Gastroesophageal sphincter (tissue), 3 donors: ENCODE measurements around the gene DDX54.

Experiments
- POLR2A ChIP-seq, 2 donors: fragments of 450-650 bp; IDR thresholded peaks; one replicate each; pipeline ENCODE4 v1.6.1; 2017; ENCODE audit warnings: antibody characterized with exemption in 2 of 2, mild to moderate bottlenecking in 2 of 2, moderate library complexity in 1 of 2
- TF ChIP-seq, protein P1 (sequence below), 4 experiments: fragments of 200-600 bp in 2 of 4; fragments of 450-650 bp in 2 of 4; sonication (generic) in 1 of 4; IDR thresholded peaks; one replicate each; pipeline ENCODE4 v1.5.1; 2017 to 2019; ENCODE audit warnings: antibody characterized with exemption in 4 of 4, mild to moderate bottlenecking in 2 of 4, moderate library complexity in 2 of 4

DNA sequence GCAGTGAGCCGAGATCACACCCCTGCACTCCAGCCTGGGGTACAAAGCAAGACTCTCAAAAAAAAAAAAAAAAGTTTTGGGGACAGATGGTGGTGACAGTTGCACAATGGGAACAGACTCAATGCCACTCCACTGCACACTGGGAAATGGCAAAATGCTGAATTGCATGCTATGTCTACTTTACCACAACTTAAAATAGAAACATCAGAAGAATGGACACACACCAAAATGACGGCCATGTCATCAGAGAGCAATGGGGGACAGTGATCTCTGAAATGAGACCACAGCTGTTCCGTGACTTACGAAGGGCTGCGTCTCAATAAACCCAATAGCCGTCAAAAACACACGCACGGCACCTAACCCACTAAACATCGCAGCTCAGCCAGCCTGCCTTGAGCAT is 13.7 kb downstream of the DDX54 start:
- TF ChIP-seq POLR2A (IDR thresholded peaks at IDR 0.05): no peak
- TF ChIP-seq, protein P1, sequence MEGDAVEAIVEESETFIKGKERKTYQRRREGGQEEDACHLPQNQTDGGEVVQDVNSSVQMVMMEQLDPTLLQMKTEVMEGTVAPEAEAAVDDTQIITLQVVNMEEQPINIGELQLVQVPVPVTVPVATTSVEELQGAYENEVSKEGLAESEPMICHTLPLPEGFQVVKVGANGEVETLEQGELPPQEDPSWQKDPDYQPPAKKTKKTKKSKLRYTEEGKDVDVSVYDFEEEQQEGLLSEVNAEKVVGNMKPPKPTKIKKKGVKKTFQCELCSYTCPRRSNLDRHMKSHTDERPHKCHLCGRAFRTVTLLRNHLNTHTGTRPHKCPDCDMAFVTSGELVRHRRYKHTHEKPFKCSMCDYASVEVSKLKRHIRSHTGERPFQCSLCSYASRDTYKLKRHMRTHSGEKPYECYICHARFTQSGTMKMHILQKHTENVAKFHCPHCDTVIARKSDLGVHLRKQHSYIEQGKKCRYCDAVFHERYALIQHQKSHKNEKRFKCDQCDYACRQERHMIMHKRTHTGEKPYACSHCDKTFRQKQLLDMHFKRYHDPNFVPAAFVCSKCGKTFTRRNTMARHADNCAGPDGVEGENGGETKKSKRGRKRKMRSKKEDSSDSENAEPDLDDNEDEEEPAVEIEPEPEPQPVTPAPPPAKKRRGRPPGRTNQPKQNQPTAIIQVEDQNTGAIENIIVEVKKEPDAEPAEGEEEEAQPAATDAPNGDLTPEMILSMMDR (IDR thresholded peaks at IDR 0.05): no peak
